Stimulated activated CD4-positive, alpha-beta T cell treated with anti-CD3 and anti-CD28 coated beads, TNF-alpha, amount 100 ng/mL, for 4 hours (primary cell): ENCODE measurements around the gene CAMK1.

Source experiments
- DNase-seq, 3 experiments: peaks; one replicate each; pipeline ENCODE4 v3.0.0-alpha.2; 2020; ENCODE audit warnings: low read depth in 3 of 3

Gene CAMK1

DNA sequence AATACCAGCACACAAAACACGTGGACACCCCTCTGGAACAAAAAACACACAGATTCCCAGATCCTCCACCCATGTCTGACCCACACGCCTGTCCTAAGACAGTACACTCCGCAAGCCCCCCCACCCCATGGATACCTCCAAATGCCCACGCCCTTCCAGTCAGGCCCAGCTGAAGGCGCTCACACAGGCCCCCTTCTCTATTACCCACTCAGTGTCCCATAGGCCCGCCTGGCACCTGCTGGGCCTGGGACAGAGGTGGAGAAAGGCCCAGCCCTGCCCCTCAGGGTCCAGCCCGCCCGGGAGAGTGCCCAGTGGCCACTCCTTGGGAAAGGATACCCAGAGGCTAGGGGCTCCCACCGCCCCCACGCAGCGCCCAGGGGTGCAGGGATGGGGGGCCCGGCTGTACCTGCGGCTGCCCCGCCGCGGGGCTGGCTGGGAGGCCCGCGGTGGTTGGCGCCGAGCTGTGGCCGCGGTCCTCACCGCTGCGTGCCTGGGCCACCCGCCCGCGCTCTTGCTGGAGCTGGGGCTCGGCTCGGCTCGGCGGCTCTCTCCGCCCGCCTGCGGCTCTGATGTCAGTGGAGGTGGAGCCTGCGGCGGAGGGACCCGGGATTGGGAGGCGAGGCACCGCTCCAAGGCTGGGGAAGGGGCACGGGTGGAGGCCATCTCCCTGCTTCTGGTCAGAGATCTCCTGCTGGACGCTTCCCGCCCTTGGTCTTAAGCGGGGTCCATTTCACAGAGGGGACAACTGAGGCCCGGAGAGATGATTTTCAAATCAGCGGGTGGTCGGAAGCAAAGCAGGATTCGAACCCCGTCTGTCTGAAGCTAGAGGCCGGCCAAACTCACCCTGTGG, at the start of gene CAMK1:
Gene CAMK1, minus strand, starts transcription at position 522 of the 850 bp plus-strand sequence. CDS start 2,198 bp downstream, outside the sequence.
- peak; percentile 36 to 54 (median 40) for DNase-seq

DNA sequence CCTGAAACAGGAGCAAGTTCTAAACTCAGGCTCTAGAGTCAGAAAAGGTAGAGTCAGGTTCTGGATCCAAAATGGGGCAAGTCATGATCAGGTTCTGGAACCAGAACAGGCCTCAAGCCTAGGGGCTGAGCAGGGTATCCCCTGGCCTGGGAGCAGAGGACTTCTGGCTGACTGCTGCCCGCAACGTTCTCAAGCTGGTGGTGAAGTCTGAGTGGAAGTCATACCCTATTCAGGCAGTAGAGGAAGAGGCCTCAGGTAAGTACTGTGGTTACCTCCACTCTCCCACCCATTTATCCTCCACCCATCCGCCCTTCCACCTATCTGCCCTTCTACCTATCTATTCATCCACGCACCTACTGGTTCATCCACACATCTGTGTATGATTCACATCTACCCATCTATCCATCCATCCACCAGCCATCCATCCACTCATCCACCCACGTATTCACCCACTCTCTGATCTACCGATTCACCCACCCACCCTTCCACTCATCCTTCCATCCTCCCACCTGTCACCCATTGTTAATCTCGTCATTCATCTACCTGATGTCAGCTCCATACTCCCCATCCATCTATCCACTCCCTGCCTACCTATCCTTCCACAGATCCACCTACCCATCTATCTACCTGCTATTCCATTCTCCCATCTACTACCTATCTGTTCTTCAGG, 49.1 kb upstream of the CAMK1 start:
- no peak for DNase-seq

DNA sequence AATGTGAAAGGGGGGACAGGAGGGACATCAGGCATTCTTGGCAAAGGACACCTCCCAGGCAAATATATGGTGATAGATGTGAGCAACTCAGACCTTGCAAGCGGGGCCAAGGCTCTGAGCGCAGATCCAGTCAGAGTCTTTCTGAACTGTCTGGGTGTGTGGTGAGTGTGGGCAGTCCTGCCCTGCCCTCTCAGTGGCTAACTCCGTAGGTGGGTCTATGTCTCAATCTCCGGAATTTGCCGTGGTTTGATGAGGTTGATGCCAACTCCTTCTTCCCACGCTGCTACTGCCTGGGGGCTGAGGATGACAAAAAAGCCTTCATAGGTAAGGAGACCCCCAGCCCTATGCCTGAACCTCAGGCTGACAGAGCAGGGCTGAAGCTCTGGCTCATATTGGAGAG, 47.7 kb upstream of the CAMK1 start:
- DNase-seq, result no peak

DNA sequence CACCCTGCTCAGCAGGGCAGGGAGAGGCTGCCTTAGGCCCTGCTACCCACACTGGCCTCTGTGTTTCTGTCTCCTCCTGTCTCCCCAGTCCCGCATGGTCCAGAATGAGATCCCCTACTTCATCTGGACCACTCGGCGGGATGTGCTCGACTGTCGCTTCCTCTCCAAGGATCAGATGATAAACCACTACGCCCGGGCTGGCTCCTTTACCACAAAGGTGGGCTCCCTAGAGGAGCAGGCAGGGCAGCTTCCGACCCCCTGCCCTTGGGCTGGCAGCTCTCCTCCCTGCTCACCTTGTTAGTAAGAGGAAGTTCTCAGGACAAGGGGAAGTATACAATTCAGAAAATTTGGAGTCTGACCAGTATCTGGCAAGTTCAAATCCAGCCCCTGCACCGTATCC, 46.2 kb upstream of the CAMK1 start:
- no peak for DNase-seq

DNA sequence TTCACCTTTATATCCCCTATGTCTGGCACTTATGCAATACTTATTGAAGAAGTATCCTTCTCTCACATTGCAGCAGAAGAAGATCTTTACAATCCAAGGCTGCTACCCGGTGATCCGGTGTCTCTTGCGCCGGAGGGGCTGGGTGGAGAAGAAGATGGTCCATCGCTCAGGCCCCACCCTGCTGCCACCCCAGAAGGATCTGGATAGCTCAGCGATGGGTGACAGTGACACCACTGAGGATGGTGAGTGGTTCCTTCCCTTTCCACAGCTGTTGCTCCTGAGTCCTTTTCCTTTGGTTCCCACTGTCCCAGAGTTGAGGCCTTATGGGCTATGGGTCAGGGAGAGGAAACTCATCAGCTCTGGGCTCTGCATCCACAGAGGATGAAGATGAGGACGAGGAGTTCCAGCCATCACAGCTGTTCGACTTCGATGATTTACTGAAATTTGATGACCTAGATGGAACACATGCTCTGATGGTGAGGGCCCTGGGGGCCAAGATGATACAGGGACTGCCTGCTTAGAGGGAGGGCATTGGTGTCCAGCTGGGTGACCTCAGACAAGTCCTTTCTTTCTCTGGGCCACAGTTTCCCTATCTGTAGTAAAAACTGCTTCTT, 43.2 kb upstream of the CAMK1 start:
- no peak for DNase-seq

DNA sequence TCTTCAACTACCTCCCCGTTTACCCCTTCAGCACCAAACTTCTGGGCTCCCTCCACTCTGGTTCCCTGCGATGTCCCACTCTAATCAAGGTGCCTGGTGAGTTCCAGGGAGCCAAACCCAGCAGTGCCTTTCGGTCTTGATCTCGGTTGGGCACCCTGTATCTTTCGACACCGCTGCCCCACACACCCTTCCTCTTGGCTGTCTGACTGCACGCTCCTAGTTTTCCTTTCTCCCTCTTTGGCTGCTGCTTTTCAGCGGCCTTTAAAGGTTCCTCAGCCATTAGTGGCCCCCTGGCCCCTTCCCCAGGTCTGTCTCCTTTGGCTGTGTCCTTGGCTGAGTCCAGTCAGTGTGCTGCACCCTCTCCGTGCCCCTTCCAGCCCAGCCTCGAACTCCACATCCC, 41.1 kb upstream of the CAMK1 start:
- no peak for DNase-seq

DNA sequence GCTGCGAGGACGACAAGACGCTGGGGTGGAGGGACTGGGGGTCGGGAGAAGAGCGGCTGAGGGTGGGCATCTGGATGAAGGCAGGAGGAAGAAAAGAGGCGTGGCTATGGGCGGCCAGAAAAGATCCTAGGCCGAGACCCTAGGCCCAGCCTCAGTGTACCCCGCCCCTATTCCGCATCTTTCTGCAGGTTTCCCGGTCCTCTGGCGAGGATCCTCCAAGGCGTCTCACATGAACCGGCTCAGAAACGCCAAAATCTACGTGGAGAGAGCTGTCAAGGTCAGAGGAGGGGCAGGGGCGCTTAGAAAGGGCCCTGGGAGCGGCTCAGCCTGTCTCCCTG, 40.7 kb upstream of the CAMK1 start:
- DNase-seq, result no peak

DNA sequence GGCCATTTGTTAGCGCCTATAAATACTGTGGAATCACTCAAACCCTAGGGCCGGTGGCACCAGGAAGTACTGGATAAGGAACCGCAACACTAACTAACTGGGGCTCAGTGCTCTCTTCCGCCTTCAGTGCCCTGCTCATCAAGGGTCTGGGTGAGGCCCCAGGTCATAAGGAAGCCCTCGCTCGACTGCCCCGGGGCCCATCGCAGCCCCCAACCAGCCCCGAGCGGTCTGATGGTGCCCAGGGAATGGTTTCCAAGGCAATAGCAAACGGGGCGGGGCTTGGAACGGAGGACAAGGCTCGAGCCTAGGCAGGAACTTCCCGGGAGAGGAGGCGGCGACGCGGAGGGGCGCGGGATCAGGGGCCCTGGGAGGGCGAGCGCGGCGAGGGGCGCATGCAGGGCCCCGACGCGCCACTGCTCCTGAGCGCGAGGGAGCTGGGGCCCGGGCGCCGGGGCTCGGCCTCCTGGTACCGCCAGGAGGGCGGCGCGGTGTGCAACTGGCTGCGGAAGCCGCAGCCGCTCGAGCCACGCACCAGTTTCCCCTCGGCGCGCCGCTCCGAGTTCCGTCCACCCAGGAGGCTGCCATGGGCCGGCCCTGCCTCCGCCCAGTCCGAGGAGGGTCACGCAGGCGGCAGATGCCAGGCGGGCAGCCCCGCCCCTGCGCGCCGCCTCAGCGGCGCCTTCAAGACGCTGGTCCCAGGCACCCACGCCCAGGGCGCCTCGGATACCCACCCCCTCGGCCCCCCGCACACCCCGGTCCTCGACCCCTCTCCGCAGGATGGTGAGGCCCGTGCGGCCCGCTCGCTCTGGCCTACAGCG, 40.1 kb upstream of the CAMK1 start, which contains the start of gene TTLL3:
Gene TTLL3, plus strand, starts transcription at position 648 of the 818 bp plus-strand sequence. CDS start 400 bp downstream, outside the sequence.
- DNase-seq, result peak in 1 of 3 experiments; percentile 28

DNA sequence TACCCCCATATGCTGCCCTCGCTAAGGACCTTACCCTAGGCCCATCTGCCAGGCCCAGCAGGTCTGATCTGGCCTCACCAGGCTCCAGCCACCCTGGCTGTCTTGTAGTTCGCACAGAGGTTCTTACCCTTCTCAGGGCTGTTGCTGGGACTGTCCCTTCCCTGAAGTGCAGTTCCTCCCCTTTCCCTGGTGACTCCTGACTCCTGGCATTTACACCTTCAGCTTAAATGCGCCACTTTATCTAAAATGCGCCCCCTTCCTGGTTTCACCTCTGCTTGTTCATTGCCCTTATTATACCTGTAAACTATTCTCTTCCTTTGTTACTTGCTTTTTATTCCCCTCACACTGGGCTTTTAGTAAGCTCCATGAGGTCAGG, 39.5 kb upstream of the CAMK1 start:
- DNase-seq, result no peak

DNA sequence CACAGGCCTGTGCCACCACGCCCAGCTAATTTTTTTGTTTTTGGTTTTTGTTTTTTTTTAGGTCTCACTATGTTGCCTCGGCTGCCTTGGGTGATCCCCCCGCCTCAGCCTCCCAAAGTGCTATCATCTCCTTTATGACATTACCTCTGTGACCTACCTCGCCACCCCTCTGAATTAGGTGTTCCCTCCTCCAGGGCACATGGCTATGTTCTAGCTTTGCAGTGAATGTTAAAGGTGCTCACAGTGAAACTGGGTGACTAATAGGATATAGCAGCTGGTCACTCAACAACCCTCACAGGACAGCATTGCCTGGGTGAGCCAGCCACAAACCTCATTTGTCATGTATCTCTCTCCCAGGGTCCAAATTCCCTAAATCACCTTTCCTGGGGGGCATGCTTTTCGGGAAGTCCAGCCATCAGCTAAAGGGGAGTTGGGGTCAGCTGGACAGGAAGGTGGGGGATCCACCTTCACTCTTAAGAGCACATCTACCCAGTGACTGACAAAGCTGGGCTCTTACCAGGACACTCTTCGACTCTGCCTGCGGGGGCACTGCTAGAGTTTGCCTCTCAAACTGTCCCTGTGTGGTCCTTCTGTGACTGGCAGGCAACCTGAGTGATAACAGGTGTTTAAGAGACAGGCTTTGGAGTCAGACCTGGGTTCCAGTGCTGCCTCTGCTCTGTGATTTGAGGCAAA, 38.7 kb upstream of the CAMK1 start:
- no peak for DNase-seq

DNA sequence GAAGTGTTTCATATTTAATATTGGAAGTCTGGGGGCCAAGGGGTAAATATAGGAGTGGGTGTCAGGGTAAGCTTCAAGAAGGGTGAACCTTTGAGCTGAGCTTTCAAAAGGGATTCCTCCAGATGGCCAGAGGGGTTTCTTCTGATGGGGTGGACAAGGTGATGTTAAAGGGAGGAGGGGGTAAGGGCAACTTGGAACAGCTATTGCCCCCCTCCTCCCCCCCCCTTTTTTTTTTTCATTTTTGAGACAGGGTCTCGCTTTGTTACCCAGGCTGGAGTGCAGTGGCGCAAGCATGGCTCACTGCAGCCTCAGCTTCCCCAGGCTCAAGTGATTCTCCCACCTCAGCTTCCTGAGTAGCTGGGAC, 38.2 kb upstream of the CAMK1 start:
- DNase-seq, result no peak

DNA sequence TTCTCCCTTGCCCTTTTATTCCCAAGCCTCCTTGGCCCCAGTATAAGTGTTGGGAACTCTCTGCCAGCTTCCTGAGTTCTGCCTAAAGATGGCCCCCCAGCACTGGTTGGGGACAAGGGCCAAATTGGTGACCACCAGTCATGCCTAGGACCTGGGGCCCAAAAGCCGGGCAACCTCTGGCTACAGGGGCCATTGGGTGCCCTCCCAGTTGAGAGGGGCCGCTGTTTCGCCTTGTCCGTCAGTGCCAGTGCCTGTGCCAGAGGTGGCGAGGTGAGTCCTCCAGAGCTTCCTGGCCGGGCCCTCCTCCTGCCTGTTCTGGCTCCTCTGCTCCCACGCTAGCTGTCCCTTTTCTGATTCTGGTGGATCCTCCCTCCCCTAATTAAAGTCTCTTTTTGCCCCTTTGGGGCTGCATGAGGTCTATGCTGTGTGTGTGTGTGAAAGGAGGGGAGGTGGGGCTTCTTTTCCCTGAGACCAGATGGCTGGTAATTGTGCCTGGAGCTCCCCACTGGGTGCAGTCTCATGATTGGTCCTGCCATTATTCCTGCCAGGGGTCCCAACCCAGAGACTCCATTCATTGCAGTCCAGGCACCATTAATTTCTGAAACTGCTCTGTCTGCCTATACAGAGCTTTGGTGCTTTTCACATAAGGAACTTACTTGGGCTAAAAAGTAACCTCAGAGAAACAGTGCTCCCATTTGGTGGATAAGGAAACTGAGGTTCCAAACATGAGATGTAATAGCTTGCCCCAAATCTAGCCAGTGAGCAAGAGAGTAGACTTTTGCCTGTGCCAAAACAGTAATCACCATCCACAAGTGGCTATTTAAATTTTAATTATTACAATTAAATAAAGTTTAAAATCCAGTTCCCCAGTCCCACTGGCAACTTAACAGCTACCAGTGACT, 37.2 kb upstream of the CAMK1 start:
- DNase-seq, result no peak

DNA sequence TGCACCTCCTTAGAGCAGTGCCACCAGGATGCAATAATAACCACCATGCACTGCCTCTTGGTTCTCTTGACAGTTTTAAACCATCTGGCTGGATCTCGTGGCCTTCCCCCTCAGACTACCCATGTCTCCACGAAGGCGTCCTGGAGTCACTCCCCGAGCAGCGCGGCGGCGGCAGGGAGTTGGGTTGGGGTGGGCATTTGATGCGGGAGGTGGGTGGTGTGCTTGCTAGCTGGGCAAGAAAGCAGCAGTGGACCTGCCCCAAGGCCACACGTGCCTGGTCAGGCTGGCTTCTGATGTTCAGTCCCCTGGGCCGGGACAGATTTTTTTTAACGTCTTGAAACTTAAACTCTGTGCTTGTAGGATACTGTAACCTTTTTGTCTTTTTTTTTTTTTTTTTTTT, 36.4 kb upstream of the CAMK1 start:
- no peak for DNase-seq

DNA sequence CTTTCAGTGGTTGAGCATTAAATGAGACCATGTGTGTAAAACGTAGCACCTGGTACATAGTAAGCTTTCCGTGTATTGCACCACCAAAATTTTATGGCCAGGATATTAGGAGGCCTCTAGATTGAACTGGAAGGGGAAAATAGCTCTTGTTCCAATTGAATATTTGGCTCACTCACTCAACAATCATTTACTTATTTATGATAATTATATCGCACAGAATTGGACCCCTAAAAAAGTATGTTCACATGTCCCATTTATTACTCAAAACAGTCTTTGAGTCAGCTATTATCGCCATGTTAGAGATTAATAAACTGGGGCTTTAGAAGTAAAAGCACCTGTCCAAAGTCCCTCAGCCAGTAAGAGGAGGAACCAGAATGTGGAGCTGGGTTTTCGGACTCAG, 35.2 kb upstream of the CAMK1 start:
- no peak for DNase-seq

DNA sequence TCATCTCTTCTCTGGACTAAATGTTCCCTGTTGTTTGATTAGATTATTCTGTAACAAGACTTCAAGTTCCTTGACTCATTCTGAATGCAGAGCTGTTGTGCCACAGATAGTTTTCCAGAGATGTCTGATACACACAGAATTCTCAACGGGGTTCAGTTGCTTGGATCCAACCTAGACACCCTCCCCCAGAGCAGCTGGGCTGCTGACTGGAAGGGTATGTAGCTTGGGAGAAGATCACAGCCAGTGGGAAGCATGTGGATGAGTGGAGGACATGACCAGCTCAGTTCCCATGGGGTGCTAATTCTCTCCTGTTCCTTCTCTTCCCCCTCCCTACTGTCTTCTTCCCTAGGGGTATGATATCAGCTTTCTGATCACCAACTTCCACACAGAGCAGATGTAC, 33.7 kb upstream of the CAMK1 start:
- DNase-seq, result no peak

DNA sequence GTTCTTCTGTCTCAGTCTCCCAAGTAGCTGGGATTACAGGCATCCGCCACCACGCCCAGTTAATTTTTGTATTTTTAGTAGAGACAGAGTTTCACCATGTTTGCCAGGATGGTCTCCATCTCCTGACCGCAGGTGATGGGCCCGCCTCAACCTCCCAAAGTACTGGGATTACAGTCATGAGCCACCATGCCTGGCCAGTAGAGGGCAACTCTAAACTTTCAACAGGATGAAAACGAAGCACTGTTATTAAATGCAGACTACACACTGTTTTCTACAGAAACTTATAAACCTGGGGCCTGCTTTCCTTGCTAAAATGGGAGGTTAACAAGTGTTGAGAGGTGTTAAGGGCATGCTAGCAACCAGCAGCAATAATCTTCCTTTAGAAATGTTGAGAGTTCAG, 30.8 kb upstream of the CAMK1 start:
- DNase-seq, result no peak

DNA sequence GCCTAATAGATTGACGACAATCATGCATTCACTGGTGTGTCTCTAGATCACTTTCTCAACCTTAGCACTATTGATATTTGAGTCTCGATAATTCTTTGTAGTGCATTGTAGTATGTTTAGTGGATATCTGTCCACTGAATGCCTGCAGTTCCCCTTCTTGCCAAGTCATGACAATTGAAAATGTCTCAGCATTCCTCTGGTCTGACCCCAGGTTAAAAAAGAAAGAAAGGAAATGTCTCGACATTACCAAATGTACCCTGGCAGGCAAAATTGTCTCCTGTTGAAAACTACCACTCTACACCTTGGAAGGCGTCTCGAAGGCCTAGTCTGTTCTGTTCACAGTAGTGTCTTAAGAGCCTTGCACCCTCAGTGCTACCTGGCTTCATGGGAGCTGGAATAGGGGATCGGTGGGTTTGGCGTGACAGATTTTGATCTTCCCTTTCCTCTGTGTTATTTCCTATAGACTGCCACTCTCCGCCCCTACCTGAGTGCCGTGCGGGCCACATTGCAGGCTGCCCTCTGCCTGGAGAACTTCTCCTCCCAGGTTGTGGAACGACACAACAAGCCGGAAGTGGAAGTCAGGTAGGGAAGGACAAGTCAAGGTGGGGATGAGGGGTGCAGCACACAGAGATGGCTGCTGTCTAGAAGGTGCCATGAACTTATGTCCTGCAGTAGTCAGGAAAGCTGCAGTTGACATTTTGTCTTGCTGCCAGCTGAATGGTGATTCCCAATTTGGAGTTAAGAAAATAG, 27.6 kb upstream of the CAMK1 start:
- DNase-seq, result no peak

DNA sequence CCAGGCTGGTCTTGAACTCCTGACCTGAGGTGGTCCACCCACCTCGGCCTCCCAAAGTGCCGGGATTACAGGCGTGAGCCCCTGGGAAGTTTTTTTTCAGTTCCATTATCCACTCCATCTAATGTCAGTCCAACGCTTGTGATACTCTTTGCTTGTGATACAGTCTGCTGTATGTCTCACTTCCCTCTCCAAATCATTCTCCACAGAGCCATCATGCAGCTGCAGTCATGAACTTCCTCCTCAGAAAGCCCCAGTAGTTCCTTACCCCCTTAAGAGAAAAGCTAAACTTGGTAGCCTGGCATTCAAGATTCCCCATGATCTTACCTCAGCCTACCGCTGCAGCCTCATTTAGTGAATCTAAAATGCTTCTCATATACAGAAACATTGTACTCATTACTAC, 25.5 kb upstream of the CAMK1 start:
- no peak for DNase-seq

DNA sequence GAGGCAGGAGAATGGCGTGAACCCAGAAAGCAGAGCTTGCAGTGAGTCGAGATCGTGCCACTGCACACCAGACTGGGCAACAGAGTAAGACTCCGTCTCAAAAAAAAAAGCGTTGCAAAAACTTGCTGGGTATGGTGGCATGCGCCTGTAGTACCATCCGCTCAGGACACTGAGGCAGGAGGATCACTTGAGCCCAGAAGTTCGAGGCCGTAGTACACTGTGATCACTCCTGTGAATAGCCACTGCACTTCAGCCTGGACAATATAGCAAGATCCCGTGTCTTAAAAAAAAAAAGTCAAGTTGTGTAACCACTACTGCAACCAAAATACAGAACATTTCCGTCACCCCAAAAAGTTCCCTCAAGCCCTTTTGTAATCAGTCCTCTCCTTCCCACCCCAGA, 24.7 kb upstream of the CAMK1 start:
- no peak for DNase-seq
